NK-92 (cell line): ENCODE data around the gene MAGI2.

ENCODE experiments used
- DNase-seq: peaks from one replicate; lab custom pipeline; 2025; ENCODE audit not compliant: unreplicated experiment; lab: John Stamatoyannopoulos, UW

Gene MAGI2

GRCh38 chr7:79272938-79273337 lies 180.5 kb downstream of the MAGI2 start:
- DNase-seq: no peak

GRCh38 chr7:79272066-79272669 lies 181.3 kb downstream of the MAGI2 start:
- DNase-seq: no peak

- DNase-seq: no peak
Observed at GRCh38 chr7:79268730-79269129, 184.7 kb downstream of the MAGI2 start.

DNA sequence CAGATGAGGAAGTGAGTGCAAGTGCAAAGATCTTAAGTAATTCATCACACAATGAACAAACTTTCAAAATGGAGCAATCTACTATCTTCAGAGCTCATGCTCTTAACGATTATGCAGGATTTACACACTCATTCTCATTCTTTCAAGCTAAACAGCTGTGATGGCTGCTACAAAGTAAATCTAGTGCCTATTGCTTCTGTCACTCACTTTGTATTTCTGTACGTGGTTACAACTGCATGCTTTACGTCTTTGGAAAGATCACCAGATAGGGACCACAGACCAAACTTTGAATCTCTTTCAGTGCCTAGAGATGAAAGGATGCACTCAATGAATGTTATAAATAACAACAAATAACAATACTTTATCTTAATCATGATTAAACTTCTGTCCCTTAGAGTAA lies 194.6 kb downstream of the MAGI2 start:
- DNase-seq: no peak

DNA sequence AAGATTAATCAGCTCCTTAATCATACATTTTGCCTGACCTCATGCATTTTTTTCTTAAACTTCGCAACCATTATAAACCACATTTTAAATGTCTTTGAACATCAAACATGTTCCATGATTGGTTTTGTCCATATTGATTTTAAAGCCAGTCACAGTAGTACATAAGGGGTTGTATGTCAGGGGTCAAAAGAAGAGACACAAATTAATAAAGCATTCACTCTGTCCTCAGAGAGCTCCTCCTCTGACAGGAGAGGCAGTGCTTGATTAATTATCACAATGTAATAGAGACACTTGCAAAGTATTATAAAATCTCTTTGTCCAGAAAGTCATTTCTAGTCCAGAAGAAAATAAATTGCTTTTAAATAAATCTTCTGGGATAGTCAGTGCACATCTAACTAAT lies 195.5 kb downstream of the MAGI2 start:
- no peak for DNase-seq

GRCh38 chr7:79245623-79246249 lies 207.7 kb downstream of the MAGI2 start:
- no peak for DNase-seq

GRCh38 chr7:79244482-79244881 lies 209.0 kb downstream of the MAGI2 start:
- no peak for DNase-seq

GRCh38 chr7:79241288-79242060 lies 212.0 kb downstream of the MAGI2 start:
- no peak for DNase-seq

GRCh38 chr7:79240413-79240812 lies 213.1 kb downstream of the MAGI2 start:
- no peak for DNase-seq

DNA sequence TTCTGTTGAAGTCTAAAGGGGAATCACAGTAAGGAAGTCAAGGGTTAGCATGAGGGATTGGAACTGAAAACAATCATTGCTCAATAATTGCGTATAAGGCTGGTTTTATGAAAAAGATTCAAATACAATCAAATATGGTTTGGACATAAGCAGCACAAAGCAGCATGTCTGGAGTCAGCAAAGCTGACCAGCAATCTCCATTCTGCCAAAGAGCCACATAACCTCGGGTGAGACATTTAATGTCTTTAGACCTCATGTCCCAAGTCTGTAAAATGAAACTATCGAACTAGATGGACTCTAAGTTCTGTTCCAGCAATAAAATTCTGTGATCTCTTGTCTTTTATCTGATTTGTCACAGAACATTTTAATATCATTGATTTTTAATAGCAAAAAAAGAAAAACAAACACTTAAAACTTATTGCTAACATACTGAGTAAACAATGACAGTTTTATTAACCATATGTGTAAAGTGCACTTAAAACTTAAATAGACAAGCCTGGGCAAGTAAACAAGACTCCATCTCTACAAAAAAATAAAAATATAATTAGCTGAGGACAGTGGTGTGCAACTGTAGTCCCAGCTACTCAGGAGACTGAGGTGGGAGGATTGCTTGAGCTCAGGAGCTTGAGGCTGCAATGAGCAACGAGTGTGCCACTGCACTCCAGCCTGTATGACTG lies 217.0 kb downstream of the MAGI2 start:
- DNase-seq: no peak

DNA sequence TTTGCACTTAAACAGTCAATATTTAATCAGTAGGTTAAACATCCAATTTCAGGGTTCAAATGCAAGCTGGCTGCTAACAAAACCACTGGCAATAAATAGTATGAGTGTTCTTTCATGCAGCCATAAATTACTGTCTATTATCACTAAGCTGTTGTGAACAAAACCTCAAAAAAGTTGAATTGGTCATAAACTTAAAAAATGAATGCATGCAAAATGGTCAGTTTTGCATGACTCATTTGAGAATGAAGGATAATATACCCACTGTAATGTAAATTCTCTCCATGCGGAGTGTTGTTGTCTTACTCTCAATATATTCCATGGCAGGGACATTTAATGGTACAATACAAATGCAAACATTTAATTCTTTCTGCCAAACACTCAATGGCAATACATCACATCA lies 226.4 kb downstream of the MAGI2 start:
- no peak for DNase-seq

GRCh38 chr7:79221211-79221610 lies 232.3 kb downstream of the MAGI2 start:
- DNase-seq: no peak

DNA sequence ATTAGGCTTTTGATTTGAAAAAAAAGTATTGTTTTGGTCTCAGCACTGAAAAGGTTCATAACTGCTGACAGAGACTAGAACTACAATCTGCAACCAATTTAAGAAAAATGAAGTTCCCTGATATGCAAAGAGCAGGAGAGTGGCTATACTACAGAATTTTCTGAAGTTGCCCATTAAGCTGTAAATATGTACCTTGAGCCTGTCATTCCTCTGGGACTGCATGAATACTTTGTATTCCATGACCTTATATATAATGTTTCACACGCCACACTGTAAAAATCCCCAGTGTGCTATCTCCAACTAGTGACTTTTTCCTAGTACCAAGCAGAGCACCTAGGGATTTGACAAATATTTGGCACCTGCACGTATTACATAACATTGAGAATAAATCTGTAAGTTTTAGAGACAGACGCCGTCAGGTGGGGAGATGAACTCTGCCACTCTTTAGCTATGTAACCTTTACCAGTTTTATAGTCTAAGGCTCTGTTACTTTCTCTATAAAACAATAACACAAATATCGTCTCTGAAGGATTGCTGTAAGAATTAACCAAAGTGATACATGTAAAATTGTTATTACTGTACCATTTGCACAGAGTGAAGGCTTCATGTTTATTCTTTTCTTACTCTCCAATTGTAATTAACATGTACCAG lies 235.4 kb downstream of the MAGI2 start:
- DNase-seq: no peak

DNA sequence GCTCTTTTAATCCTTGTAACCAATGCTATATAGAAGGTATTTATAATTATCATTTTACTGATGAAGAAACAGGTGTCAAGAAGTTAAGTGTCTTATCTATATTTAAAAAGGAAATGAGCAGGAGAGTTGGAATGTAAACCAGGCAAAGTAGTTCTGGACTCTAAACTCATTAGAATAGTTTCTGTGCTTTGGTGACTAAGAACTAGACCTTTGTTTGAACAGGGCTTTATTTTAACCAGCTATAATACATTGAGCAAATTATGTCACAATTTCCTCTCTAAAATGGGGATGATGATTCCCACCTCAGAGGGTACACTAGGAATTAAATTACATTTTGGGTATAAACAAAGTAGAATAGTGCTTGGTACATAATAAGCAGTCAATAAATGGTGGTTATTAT lies 236.0 kb downstream of the MAGI2 start:
- DNase-seq: no peak

DNA sequence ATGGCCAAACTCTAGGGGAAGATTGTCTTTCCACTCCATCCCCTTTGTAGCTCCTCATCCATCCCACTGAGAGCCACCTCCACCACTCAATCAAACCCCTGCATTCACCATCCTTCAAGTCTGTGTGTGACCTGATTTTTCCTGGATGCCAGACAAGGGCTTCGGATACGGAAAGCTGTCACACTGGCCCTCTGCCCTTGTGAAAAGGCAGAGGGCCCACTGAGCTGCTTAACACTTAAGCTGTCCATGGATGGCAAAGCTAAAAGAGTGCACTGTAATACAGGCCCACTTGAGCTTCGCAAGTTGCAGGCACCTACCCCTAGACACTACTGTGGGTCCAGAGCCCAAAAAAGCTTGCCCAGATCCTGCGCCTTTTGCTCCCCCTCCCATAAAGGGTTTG lies 237.2 kb downstream of the MAGI2 start:
- DNase-seq: no peak

DNA sequence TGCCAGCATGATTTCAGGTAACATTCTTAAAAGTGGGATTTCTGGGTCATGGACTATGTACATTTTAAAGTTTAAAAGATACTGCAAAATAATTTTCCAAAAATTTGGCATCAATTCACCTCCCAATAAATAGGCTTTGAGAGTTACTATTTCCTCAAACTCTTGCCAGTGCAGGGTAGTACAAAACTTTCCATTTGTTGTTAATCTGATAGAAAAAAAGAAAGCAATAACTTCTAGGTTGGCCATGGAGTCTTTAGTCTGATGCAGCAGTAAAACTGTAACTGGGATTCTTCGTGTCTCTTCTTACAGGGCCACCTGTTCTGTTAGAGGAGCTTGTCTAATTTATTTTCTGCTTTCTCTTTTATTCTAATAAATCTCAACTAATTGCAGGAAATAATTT lies 241.1 kb downstream of the MAGI2 start:
- DNase-seq: no peak

GRCh38 chr7:79211724-79212123 lies 241.7 kb downstream of the MAGI2 start:
- no peak for DNase-seq

DNA sequence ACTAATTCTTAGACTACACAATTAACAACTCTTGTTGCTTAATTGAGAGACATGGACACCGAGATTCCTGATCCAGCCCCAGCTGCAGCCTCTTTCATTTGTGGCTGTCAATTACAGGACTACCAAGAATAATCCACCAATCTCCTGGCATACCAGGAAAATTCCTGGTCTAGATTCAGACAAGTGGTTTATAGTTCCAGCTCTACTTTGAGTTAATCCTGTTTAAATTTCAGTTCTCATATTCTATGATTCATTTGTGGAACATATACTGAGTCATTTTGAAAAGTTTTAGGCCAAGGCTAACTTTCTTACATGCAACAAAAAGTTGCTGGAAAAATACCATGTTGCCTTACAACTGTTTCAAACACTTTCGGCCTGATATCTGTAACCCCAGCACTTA lies 253.5 kb downstream of the MAGI2 start:
- no peak for DNase-seq

DNA sequence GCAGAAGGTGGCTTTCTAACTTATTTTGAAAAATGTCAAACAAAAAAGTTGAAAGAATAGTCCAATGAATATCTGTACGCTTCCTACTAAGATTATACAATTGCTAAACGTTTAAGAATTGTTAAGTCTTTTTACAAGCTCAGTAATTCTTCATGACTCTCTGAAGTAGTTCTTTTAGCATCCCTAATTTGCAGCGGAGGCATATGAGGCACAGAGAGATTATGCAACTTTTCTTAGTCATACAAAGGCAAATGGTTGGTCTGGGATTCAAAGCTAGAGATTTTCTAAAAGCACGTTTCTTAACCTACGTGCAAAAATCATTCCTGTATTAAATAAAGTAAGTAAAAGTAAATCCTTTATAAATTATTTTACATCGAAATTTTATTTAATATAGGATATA lies 254.2 kb downstream of the MAGI2 start:
- DNase-seq: no peak

- DNase-seq: no peak
Observed at GRCh38 chr7:79185605-79186004, 267.9 kb downstream of the MAGI2 start.

GRCh38 chr7:79182283-79182682 lies 271.2 kb downstream of the MAGI2 start:
- no peak for DNase-seq
